Measurements from ENCODE around the gene SAYSD1.
"Not testable (repeated sequence)": the region's sequence is repeated elsewhere in the genome, so short reads cannot be mapped to it uniquely, and the experiment has no call there.

SAYSD1 gene

GRCh38 chr6:39114704-39115599 lies at the start of gene SAYSD1:
Gene SAYSD1 (minus strand): TSS chr6:39115186. CDS start chr6:39115089, 97 bp downstream.
- DNase-seq = peak; percentile 81

DNA sequence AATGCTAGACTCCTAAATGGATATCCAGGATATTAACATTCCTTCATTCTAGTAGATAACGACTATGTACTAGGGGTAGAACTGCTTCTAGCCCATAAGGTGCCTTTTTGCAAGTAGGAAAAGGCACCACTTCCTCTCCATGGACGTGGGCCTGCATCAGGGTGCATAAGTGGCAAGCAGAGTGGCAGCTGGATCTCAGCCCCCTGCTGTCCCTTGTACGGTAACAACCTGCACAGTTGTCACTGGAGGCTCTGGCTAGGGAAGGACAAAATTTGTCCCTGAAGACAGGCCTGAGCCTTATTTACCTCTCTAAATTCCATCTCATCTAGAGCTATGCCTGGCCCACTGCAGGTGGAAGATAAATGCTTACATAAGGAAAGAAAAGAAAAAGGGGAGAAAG lies 42.5 kb upstream of the SAYSD1 start:
- no peak for DNase-seq

DNA sequence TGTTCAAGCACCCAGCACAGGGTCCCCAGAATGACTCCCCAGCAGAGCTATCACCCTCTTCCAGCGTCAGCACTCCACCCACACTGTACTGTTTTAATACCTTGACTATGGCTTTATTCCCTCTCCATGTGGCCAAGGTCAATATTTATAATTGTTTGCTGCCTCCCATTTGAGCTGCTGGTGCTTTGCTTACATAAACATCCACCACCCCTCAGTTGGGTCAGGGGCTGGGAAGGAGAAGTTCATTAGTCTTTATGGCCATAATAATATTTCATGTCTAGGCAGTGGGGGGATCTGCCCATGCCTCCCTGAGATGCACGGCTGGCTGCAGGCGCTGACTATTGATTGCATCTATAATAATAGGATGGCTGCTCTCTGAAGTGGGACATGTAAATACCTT lies 41.8 kb upstream of the SAYSD1 start:
- DNase-seq = no peak

- DNase-seq = no peak
These were observed 39.7 kb upstream of the SAYSD1 start for GRCh38 chr6:39154705-39155104.

GRCh38 chr6:39153766-39154397 lies 38.9 kb upstream of the SAYSD1 start:
- DNase-seq = no peak

- DNase-seq = no peak
These were observed 37.3 kb upstream of the SAYSD1 start for GRCh38 chr6:39152262-39152661.

DNA sequence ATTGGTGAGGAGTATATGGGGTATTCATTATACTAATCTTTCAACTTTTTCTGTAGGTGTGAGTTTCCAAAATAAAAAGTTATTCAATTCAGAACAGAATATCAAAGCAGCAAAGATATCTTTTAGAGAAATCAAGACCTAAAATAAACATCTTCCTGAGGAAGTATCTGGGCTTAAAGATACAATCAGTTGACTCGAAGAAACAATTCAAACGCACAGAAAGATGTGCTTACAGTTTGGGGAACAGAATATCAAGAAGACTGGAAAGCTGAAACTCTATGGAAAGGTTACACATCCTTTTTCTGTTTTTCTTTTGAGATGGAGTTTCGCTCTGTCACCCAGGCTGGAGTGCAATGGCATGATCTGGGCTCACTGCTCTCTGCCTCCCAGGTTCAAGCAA lies 36.2 kb upstream of the SAYSD1 start:
- DNase-seq = no peak

DNA sequence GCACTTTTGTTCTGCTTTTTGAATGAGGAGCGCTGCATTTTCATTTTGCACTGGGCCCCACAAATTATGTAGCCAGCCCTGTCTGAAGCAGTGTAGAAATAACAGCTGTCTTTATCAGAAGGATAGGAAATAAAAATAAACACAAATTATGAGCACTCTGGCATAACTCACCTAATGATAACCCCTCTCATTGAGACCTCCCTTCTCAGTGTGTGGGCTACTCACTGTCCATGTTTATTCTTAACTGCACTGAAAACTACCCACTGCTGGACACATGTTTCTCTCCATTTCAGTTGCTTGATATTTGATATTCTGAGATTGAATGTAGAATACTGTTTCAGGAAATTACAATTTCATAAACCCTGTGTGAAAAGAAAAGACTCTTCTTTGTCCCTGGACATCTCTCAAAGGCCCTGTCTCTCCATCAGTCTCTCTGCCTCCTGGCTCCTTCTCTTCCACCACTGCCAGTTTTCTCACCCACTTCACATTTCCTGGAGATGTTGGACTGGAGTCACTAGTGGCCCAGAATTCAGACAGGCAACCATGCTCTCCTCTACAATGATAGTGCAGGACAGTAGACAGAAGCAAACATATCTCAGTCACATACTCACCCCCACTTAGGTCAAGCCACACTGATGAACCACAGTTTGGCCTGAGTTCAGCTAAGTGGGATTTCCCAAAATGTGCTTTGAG lies 29.6 kb upstream of the SAYSD1 start:
- DNase-seq = no peak

GRCh38 chr6:39143238-39143930 lies 28.4 kb upstream of the SAYSD1 start:
- DNase-seq = no peak

- DNase-seq = no peak
These were observed 25.7 kb upstream of the SAYSD1 start for GRCh38 chr6:39140556-39141167.

DNA sequence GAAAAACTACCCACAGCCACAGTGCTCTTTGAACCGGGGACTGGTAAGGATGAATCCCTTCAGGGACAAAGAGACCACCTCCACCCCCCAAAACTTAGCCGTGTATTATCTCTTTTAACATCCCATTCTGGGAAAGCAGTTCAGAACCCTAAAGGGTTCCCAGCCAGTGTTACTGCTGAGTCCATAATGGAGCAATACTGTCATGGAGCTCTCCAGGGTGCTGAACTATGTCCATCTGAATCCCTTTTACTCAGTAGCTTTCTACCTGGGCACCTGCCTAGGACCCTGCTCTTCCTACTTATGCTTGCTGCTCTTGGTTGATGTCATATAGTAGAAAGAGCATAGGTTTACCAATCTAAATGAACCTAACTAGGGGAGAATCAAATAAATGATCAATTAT lies 22.3 kb upstream of the SAYSD1 start:
- DNase-seq = no peak

DNA sequence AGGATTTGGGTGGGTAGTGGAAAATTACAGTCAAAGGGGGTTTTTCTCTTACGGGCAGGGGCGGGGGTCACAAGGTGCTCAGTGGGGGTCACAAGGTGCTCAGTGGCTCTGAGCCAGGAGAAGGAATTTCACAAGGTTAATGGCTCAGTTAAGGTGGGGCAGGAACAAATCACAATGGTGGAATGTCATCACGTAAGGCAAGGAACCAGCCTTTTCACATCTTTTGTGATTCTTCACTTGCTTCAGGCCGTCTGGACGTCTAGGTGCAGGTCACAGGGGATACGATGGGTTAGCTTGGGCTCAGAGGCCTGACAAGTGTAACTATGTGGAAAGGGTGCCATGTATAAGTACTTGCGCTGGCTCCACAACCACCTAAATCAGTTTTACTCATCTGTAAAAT lies 21.2 kb upstream of the SAYSD1 start:
- DNase-seq = not testable (repeated sequence)

DNA sequence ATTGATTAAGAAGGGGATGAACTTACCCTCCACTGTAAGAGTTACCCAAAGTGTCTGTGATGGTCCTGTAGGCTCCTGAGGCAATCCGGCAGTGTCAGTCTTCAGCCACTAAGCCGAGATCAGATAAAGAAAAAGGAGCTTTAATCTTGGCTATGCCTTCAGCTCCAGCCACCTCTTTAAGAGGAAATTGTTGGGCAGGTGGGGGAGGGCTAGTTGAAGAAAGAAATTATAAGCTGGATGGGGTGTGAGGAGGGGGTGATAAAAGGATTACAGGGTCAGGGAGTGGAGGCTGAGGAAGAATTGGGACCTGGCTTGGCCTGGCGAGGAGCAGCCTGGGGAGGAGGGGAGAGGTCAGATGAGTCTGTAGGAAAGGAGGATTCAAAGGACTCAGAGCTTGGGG lies 19.8 kb upstream of the SAYSD1 start:
- DNase-seq = not testable (repeated sequence)

DNA sequence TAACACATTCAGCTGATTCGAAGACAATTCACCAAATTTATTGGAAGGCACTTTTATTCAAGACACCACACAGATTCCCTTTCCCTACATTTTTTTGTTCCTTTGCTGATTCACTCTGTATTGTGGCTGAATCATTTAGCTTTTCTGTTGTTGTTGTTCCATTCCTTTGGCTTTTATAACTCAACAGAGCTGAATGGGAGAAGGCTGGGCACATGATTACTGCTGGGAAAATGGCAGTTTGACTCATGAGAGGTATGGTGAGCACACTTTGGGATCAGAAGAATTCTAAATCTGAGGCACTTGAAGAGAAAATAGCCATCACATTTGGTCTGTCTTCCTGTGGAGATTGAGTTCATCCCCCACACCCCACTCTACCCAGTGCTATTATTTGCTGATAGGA lies 15.7 kb upstream of the SAYSD1 start:
- DNase-seq = no peak

- no peak for DNase-seq
These were observed 13.8 kb upstream of the SAYSD1 start for GRCh38 chr6:39128832-39129231.

GRCh38 chr6:39128106-39128505 lies 13.1 kb upstream of the SAYSD1 start:
- DNase-seq = no peak

- DNase-seq = no peak
These were observed 9.1 kb upstream of the SAYSD1 start for GRCh38 chr6:39124114-39124513.

- DNase-seq = no peak
These were observed 3.9 kb upstream of the SAYSD1 start for GRCh38 chr6:39118921-39119320.

DNA sequence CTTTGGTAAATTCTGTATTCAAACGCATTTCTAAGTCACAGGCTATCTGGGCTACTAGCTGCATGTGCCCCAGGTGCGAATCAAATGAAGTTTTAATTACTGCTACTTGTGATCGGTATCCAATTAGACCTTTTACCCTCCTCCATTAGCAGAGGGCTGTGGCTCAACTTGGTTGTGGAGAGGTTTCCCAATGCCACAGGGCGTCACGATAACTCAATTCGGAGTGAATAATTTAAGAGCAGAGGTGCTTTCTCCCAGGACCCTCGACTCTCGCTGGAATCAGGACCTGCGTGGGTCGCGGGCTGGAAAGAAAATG lies 640 bp downstream of the SAYSD1 start:
- DNase-seq = no peak

DNA sequence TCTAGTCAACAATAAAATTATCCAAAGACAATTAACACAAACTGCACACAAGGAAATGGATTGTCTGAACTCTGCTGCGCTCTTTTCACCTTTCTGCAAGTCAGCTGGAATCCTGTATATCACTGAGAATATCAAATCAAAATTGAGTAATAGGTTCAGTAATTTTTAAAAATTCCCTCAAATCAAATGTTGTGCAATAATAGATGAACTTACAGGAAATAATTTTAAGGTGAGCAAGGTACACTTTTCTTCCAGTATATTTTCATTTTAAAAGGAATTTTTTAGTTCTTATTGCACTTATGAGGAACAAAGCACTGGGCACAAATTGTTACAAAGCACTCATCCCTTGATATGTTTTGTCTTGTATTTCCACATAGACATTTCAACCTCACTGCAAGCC lies 1.2 kb downstream of the SAYSD1 start:
- DNase-seq = no peak

DNA sequence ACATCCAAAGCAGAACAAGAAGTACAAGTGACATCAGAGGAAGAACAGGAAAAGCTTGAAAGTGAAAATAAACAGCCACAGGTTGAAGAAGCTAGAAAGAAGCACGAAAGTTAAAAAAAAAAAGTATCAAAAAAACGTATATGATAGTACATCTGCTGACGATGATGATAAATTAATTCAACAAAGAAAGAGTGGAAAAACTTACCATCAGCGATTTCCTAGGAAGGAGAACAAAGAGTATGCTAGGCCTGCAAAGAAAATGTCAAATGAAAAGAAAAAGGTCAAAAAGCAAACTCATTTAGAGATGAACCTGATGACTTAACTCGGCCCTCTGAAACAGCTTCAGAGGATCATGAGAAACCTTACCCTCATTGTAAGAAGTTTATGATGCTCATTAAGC lies 3.7 kb downstream of the SAYSD1 start:
- DNase-seq = no peak

DNA sequence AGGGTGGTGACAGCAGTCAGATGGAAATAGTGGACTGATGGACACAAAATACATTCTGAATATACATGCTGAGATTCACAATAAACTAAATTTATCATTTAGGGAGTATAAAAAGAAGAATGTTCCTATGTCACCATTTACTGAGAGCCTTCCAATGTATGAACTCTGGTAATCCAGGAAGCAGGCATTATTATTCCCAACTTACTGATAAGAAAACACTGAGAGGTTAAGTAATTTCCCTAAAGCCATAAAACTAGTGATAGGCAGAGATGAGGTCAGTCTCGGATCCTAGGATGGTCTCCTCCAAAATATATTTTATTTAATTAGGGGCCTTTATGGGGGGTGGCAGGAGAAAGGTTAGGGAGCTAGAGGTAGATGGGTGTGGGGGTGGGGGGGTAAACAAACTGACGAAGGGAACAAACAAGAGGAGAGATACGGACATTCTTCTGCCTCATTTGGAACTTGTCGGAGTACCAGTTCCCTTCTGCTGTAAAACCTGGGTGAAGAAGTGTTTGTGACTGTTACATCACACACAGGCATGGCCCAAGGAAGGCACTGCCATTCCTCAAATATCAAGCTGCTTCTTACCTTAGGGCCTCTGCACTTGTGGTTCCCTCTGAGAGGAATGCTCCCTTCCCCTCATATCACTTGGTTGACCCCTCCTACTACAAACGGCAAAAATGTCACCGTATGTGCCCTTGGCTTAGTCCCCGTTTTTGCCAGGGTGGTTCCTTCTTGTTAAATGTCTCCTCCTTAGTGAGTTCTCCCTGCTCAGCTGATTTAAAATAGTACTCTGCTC lies 6.7 kb downstream of the SAYSD1 start:
- DNase-seq = no peak

All from GOT3 (cell line).